ENCODE measurements around the gene ENPP1. TPM values are rescaled to one million over a fixed set of nuclear protein-coding genes. Genes with fewer than 3 reads are reported as not detected.

The ENPP1 gene
- total and polyA plus RNA-seq, 9 of the 15 experiments (the other 6 are each of a cell fraction or from before 2014, with no cell fraction given), result 0.03 to 0.56 (median 0.14) TPM

- TF ChIP-seq ZNF318 (IDR thresholded peaks at IDR 0.05; ENCODE audit: borderline replicate concordance in 1 of 2, low read depth in 1 of 2) (no peak), ZNF398 (CRISPR knock-in tag; IDR thresholded peaks at IDR 0.05) (no peak), FOXA1 (IDR thresholded peaks at IDR 0.05; ENCODE audit: borderline replicate concordance) (no peak), ELF2 (CRISPR knock-in tag; IDR thresholded peaks at IDR 0.05) (no peak), ZNF511 (CRISPR knock-in tag; IDR thresholded peaks at IDR 0.05) (no peak)
Measured at GRCh38 chr6:131828951-131829350, 21.1 kb downstream of the ENPP1 start (continued).

All from K562 (cell line).